Astrocyte of the spinal cord (primary cell): Measurements from ENCODE around the gene MTG2.

Source experiments
- DNase-seq: peaks from one replicate; pipeline ENCODE4 v3.0.0; 2011; ENCODE audit warnings: low read depth, low spot score
- H3K4me3 ChIP-seq: 2 replicates; pipeline ENCODE4 v1.5.1; 2011; ENCODE audit warnings: low read depth, mild to moderate bottlenecking, low read length, moderate library complexity
- CTCF ChIP-seq: IDR thresholded peaks from 2 replicates; pipeline ENCODE4 v1.5.1; 2012; ENCODE audit warnings: low read depth, mild to moderate bottlenecking, low read length, inconsistent platforms
- in situ Hi-C: cut with HindIII; loops from 2 replicates; pipeline ENCODE4 v1.10.0; 2017; ENCODE audit warnings: low sequenced_read_pairs

MTG2 gene

GRCh38 chr20:62222972-62223371, 40.1 kb downstream of the MTG2 start:
- in situ Hi-C loops = no loop called here
- H3K4me3 ChIP-seq = no peak overlapping the region
- TF ChIP-seq CTCF = no peak
- no peak for DNase-seq

- in situ Hi-C loops = no loop called here
- DNase-seq = no peak
- no peak for TF ChIP-seq CTCF
- no peak overlapping the region for H3K4me3 ChIP-seq
Measured at GRCh38 chr20:62223571-62223970, 40.7 kb downstream of the MTG2 start.

- in situ Hi-C loops = no loop called here
- no peak for DNase-seq
- TF ChIP-seq CTCF = no peak
- no peak overlapping the region for H3K4me3 ChIP-seq
Measured at GRCh38 chr20:62224113-62224855, 41.5 kb downstream of the MTG2 start.

- no peak for DNase-seq
- in situ Hi-C loops = no loop called here
- H3K4me3 ChIP-seq = no peak overlapping the region
- no peak for TF ChIP-seq CTCF
Measured at GRCh38 chr20:62225026-62225425, 42.2 kb downstream of the MTG2 start.

- no peak for TF ChIP-seq CTCF
- in situ Hi-C loops = no loop called here
- H3K4me3 ChIP-seq = no peak overlapping the region
- no peak for DNase-seq
Measured at GRCh38 chr20:62225820-62226635, 43.2 kb downstream of the MTG2 start.

- in situ Hi-C loops = no loop called here
- TF ChIP-seq CTCF = no peak
Measured at GRCh38 chr20:62226707-62227590, 44.1 kb downstream of the MTG2 start.

More at GRCh38 chr20:62226707-62227590, 44.1 kb downstream of the MTG2 start:
- no peak overlapping the region for H3K4me3 ChIP-seq
- no peak for DNase-seq
